NB4 (cell line): ENCODE measurements around the gene SLC9A8.

Source experiments
- CTCF ChIP-seq: IDR thresholded peaks from one replicate; pipeline ENCODE4 v1.5.1; 2012; ENCODE audit warnings: low read depth, low read length
- MYC ChIP-seq: IDR thresholded peaks from 2 replicates; pipeline ENCODE4 v1.6.1; 2011; ENCODE audit warnings: low read depth, low read length
- POLR2A ChIP-seq: IDR thresholded peaks from 2 replicates; pipeline ENCODE4 v1.6.1; 2011; ENCODE audit warnings: mild to moderate bottlenecking; ENCODE audit not compliant: insufficient read length; ENCODE audit errors: extremely low read depth

- TF ChIP-seq CTCF (peak; percentile 13), POLR2A (no peak), MYC (no peak)
These were observed 9.3 kb downstream of the SLC9A8 start for GRCh38 chr20:49821870-49822331.
